ENCODE measurements around the gene GJB2.

GJB2 gene

GRCh38 chr13:20177049-20177831 lies 15.5 kb downstream of the GJB2 start:
- 95% methylated on average over 67 of the region's 67 CpGs for WGBS
- no peak overlapping the region for H3K4me3 ChIP-seq (ENCODE audit: low read length)
- H3K4me1 ChIP-seq (ENCODE audit: insufficient read depth, low read length) = peaks cover 8% of the 10 kb centered on the region
- H3K27me3 ChIP-seq (ENCODE audit: insufficient read depth, low read length) = no peaks in the 10 kb centered on the region
- H3K27ac ChIP-seq (ENCODE audit: low read depth, low read length) = no peak overlapping the region
- no peaks in the 10 kb centered on the region for H3K9me3 ChIP-seq (ENCODE audit: insufficient read depth, low read depth, low read length)
- no peak overlapping the region for H3K9ac ChIP-seq (ENCODE audit: low read depth, low read length)
- no peaks in the 10 kb centered on the region for H3K36me3 ChIP-seq (ENCODE audit: insufficient read depth, low read length)

DNA sequence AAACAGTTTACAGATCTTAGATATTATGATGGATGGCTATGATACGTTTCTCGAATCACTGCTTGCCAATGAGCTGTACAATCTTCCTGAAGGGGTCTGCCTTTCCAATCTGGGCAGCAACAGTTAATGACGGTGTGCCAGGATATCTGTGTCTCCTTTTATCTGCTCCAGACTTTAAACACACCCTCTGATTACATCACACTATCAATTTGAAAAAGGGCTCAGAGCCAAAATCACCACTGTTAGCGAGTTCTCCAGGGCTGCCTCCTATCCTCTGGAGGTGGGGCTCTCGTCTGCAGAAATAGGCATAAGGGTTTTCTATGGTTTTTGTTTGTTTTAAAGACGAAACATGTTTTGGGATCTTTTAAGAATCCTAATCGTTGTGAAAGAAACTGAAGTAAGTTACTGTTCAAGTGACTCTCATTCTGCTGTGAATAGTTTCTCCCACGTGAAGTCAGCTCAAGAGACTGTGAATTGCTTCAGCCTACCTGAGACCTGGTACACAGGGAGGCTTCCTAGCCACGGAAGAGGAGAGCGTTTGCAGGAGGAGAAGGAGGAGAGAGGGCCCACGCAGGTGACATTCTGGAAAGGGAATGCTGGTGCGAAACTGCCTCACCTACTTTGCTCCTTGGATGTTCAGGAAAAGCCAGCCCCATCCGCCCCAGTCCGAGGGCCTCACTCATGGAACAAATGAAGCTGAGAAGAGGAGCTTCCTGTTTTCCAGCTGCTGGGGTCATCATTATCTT lies 16.7 kb downstream of the GJB2 start:
- no peaks in the 10 kb centered on the region for H3K27me3 ChIP-seq (ENCODE audit: insufficient read depth, low read length)
- no peaks in the 10 kb centered on the region for H3K9me3 ChIP-seq (ENCODE audit: insufficient read depth, low read depth, low read length)
- no peak overlapping the region for H3K4me3 ChIP-seq (ENCODE audit: low read length)
- H3K36me3 ChIP-seq (ENCODE audit: insufficient read depth, low read length) = no peaks in the 10 kb centered on the region
- H3K27ac ChIP-seq (ENCODE audit: low read depth, low read length) = no peak overlapping the region
- peaks cover 8% of the 10 kb centered on the region for H3K4me1 ChIP-seq (ENCODE audit: insufficient read depth, low read length)
- H3K9ac ChIP-seq (ENCODE audit: low read depth, low read length) = no peak overlapping the region
- WGBS = 77% methylated on average over 14 of the region's 14 CpGs

- WGBS = 90% methylated on average over 3 of the region's 3 CpGs
- Histone ChIP-seq H3K27me3 (ENCODE audit: insufficient read depth, low read length) (no peaks in the 10 kb centered on the region), H3K4me3 (ENCODE audit: low read length) (no peak overlapping the region), H3K4me1 (ENCODE audit: insufficient read depth, low read length) (peaks cover 8% of the 10 kb centered on the region), H3K9me3 (ENCODE audit: insufficient read depth, low read depth, low read length) (no peaks in the 10 kb centered on the region), H3K27ac (ENCODE audit: low read depth, low read length) (no peak overlapping the region), H3K9ac (ENCODE audit: low read depth, low read length) (no peak overlapping the region), H3K36me3 (ENCODE audit: insufficient read depth, low read length) (no peaks in the 10 kb centered on the region)
Observed at GRCh38 chr13:20175406-20175794, 17.3 kb downstream of the GJB2 start.

DNA sequence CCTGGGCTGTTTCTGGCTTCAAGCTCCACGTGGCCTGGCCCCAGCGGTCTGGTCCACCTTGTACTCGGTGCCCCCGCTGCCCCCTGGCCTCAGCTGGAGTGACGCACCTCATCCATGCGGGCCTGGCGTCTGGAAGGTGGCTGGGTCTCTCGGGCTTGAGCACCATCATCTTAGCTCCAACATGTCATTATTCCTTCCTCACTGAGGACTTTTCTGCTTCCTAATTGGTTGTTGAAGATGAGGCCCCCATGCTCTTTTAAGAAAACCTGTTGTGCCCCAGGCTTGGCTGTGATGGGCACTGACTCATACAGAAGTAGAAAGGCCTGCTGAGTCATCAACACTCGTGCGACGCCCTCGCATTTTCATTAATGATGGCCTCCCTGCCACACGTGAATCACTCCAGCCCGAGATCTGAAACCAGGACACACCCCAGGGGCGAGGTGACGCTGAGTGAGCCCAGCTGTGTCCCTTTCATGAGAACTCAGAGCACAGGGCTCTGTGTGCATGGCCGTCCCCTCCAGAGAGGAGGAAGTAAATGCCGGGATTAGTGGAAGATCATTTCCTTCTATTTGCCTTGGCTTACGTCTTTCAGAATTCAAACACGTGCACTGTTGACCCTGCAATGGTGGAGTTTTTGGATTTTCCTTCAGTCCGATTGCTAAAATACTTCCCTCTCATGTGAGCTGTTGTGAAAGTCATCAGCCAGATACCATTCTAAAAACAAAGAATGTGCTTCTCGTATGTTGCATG lies 17.9 kb downstream of the GJB2 start:
- Histone ChIP-seq H3K27me3 (ENCODE audit: insufficient read depth, low read length) (no peaks in the 10 kb centered on the region), H3K4me3 (ENCODE audit: low read length) (no peak overlapping the region), H3K9me3 (ENCODE audit: insufficient read depth, low read depth, low read length) (no peaks in the 10 kb centered on the region), H3K9ac (ENCODE audit: low read depth, low read length) (no peak overlapping the region), H3K4me1 (ENCODE audit: insufficient read depth, low read length) (peaks cover 8% of the 10 kb centered on the region), H3K36me3 (ENCODE audit: insufficient read depth, low read length) (no peaks in the 10 kb centered on the region), H3K27ac (ENCODE audit: low read depth, low read length) (no peak overlapping the region)
- 60% methylated on average over 22 of the region's 22 CpGs for WGBS

- H3K9ac ChIP-seq (ENCODE audit: low read depth, low read length) = no peak overlapping the region
- no peak overlapping the region for H3K4me3 ChIP-seq (ENCODE audit: low read length)
- H3K27ac ChIP-seq (ENCODE audit: low read depth, low read length) = no peak overlapping the region
- whole genome bisulfite sequencing = 92% methylated on average over 8 of the region's 8 CpGs
- H3K36me3 ChIP-seq (ENCODE audit: insufficient read depth, low read length) = no peaks in the 10 kb centered on the region
- H3K27me3 ChIP-seq (ENCODE audit: insufficient read depth, low read length) = no peaks in the 10 kb centered on the region
- H3K9me3 ChIP-seq (ENCODE audit: insufficient read depth, low read depth, low read length) = no peaks in the 10 kb centered on the region
- peaks cover 8% of the 10 kb centered on the region for H3K4me1 ChIP-seq (ENCODE audit: insufficient read depth, low read length)
Observed at GRCh38 chr13:20173116-20173746, 19.5 kb downstream of the GJB2 start.

- H3K27me3 ChIP-seq (ENCODE audit: insufficient read depth, low read length) = peaks cover 2% of the 10 kb centered on the region; the same call in 1 of the 2 replicates
- no peaks in the 10 kb centered on the region for H3K36me3 ChIP-seq (ENCODE audit: insufficient read depth, low read length)
- no peak overlapping the region for H3K9ac ChIP-seq (ENCODE audit: low read depth, low read length)
- H3K4me3 ChIP-seq (ENCODE audit: low read length) = no peak overlapping the region
- H3K27ac ChIP-seq (ENCODE audit: low read depth, low read length) = no peak overlapping the region
- H3K4me1 ChIP-seq (ENCODE audit: insufficient read depth, low read length) = peaks cover 8% of the 10 kb centered on the region
- no peaks in the 10 kb centered on the region for H3K9me3 ChIP-seq (ENCODE audit: insufficient read depth, low read depth, low read length)
- 100% methylated on average over 1 of the region's 1 CpG for WGBS
Observed at GRCh38 chr13:20171364-20171763, 21.4 kb downstream of the GJB2 start.

DNA sequence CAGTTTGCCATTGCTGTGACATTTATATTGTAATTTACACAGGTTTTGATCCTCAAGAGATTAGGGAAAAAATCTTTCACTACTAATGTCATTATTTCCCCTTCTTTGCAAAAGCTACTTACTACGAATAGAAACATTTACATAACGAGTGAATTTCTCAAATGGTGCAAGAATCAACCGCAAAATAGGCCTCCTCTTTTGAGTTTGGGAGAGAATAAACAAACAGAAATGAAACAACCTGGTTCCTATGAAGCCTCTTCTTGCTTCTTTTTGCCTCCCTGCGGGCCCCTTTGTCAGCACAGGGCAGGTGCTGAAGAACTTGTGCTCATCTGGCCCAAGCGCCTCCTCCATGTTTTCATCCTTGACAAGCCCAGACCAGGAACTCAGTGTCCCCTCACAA lies 21.8 kb downstream of the GJB2 start:
- Histone ChIP-seq H3K27me3 (ENCODE audit: insufficient read depth, low read length) (peaks cover 4% of the 10 kb centered on the region; the same call in 1 of the 2 replicates), H3K27ac (ENCODE audit: low read depth, low read length) (no peak overlapping the region), H3K4me3 (ENCODE audit: low read length) (no peak overlapping the region), H3K4me1 (ENCODE audit: insufficient read depth, low read length) (peaks cover 8% of the 10 kb centered on the region), H3K9me3 (ENCODE audit: insufficient read depth, low read depth, low read length) (no peaks in the 10 kb centered on the region), H3K36me3 (ENCODE audit: insufficient read depth, low read length) (no peaks in the 10 kb centered on the region), H3K9ac (ENCODE audit: low read depth, low read length) (no peak overlapping the region)
- 90% methylated on average over 5 of the region's 5 CpGs for WGBS

- Histone ChIP-seq H3K27ac (ENCODE audit: low read depth, low read length) (no peak overlapping the region), H3K27me3 (ENCODE audit: insufficient read depth, low read length) (peaks cover 7% of the 10 kb centered on the region; the same call in 1 of the 2 replicates), H3K4me1 (ENCODE audit: insufficient read depth, low read length) (no peaks in the 10 kb centered on the region), H3K4me3 (ENCODE audit: low read length) (no peak overlapping the region), H3K36me3 (ENCODE audit: insufficient read depth, low read length) (no peaks in the 10 kb centered on the region), H3K9me3 (ENCODE audit: insufficient read depth, low read depth, low read length) (no peaks in the 10 kb centered on the region), H3K9ac (ENCODE audit: low read depth, low read length) (no peak overlapping the region)
- WGBS = 96% methylated on average over 7 of the region's 7 CpGs
Observed at GRCh38 chr13:20168396-20168795, 24.3 kb downstream of the GJB2 start.

- 91% methylated on average over 10 of the region's 11 CpGs for WGBS
- no peaks in the 10 kb centered on the region for H3K4me1 ChIP-seq (ENCODE audit: insufficient read depth, low read length)
- no peaks in the 10 kb centered on the region for H3K36me3 ChIP-seq (ENCODE audit: insufficient read depth, low read length)
- no peak overlapping the region for H3K27ac ChIP-seq (ENCODE audit: low read depth, low read length)
- H3K9ac ChIP-seq (ENCODE audit: low read depth, low read length) = no peak overlapping the region
- no peaks in the 10 kb centered on the region for H3K9me3 ChIP-seq (ENCODE audit: insufficient read depth, low read depth, low read length)
- H3K4me3 ChIP-seq (ENCODE audit: low read length) = no peak overlapping the region
- peaks cover 34% of the 10 kb centered on the region for H3K27me3 ChIP-seq (ENCODE audit: insufficient read depth, low read length)
Observed at GRCh38 chr13:20165417-20166257, 27.1 kb downstream of the GJB2 start.

- Histone ChIP-seq H3K4me1 (ENCODE audit: insufficient read depth, low read length) (0 out of 2 replicates have a peak, but pooled peaks cover 4% of the 10 kb centered on the region), H3K27ac (ENCODE audit: low read depth, low read length) (no peak overlapping the region), H3K4me3 (ENCODE audit: low read length) (peak overlapping the region; percentile 59), H3K27me3 (ENCODE audit: insufficient read depth, low read length) (peaks cover 71% of the 10 kb centered on the region), H3K9ac (ENCODE audit: low read depth, low read length) (no peak overlapping the region), H3K9me3 (ENCODE audit: insufficient read depth, low read depth, low read length) (no peaks in the 10 kb centered on the region), H3K36me3 (ENCODE audit: insufficient read depth, low read length) (no peaks in the 10 kb centered on the region)
- 24% methylated on average over 16 of the region's 16 CpGs for WGBS
Observed at GRCh38 chr13:20161951-20162300, 30.8 kb downstream of the GJB2 start.

All from HUES64 (cell line).